ENCODE data around the gene CLEC2A. TPM values are rescaled to one million over a fixed set of nuclear protein-coding genes. Genes with fewer than 3 reads are reported as not detected.

The CLEC2A gene
- total RNA-seq, 4 donors from 2014 or later, result not detected

GRCh38 chr12:9900930-9901329, 31.2 kb downstream of the CLEC2A start:
- H3K4me1 ChIP-seq, result no peaks in the 10 kb centered on the region
- no peak for DNase-seq (ENCODE audit: extremely low spot score)
- peaks cover 0 to 15% (median 11%) of the 10 kb centered on the region in 4 donors for H3K9me3 ChIP-seq
- no peak overlapping the region for H3K27ac ChIP-seq (replicated peaks in 1 of 4)
- TF ChIP-seq CTCF (IDR thresholded peaks at IDR 0.05) (no peak), EP300 (IDR thresholded peaks at IDR 0.05) (no peak), POLR2AphosphoS5 (IDR thresholded peaks at IDR 0.05) (no peak), POLR2A (IDR thresholded peaks at IDR 0.05; ENCODE audit: low read depth) (no peak)
- no peak overlapping the region for H3K4me3 ChIP-seq
- H3K27me3 ChIP-seq, result no peaks in the 10 kb centered on the region
- intact Hi-C loops (cut with DNase I), result no loop called here
- H3K36me3 ChIP-seq, result no peaks in the 10 kb centered on the region
- 51% methylated on average over 2 of the region's 2 CpGs for WGBS

- Histone ChIP-seq H3K4me1 (no peaks in the 10 kb centered on the region), H3K36me3 (no peaks in the 10 kb centered on the region), H3K27me3 (no peaks in the 10 kb centered on the region), H3K9me3 (peaks cover 0 to 15% (median 11%) of the 10 kb centered on the region in 4 donors), H3K27ac (replicated peaks in 1 of 4) (no peak overlapping the region), H3K4me3 (no peak overlapping the region)
- no peak for DNase-seq (ENCODE audit: extremely low spot score)
- 92% methylated on average over 2 of the region's 2 CpGs for WGBS
- TF ChIP-seq EP300 (IDR thresholded peaks at IDR 0.05), result no peak
- no peak for TF ChIP-seq CTCF (IDR thresholded peaks at IDR 0.05)
- no peak for TF ChIP-seq POLR2A (IDR thresholded peaks at IDR 0.05; ENCODE audit: low read depth)
- TF ChIP-seq POLR2AphosphoS5 (IDR thresholded peaks at IDR 0.05), result no peak
- intact Hi-C loops (cut with DNase I), result no loop called here
Observed at GRCh38 chr12:9899209-9899608, 33.0 kb downstream of the CLEC2A start.

GRCh38 chr12:9897535-9897934, 34.6 kb downstream of the CLEC2A start:
- H3K4me3 ChIP-seq, result no peak overlapping the region
- WGBS, result 76% methylated on average over 6 of the region's 6 CpGs
- DNase-seq (ENCODE audit: extremely low spot score), result no peak

GRCh38 chr12:9895215-9895971, 36.8 kb downstream of the CLEC2A start:
- DNase-seq (ENCODE audit: extremely low spot score), result no peak
- 78% methylated on average over 6 of the region's 6 CpGs for WGBS
- H3K27ac ChIP-seq (replicated peaks in 1 of 4), result no peak overlapping the region
- TF ChIP-seq EP300 (IDR thresholded peaks at IDR 0.05), result no peak
- no peak for TF ChIP-seq CTCF (IDR thresholded peaks at IDR 0.05)
- no peak for TF ChIP-seq POLR2A (IDR thresholded peaks at IDR 0.05; ENCODE audit: low read depth)
- no peak for TF ChIP-seq POLR2AphosphoS5 (IDR thresholded peaks at IDR 0.05)
- H3K27me3 ChIP-seq, result no peaks in the 10 kb centered on the region
- H3K9me3 ChIP-seq, result no peaks in the 10 kb centered on the region
- H3K36me3 ChIP-seq, result no peaks in the 10 kb centered on the region
- no peaks in the 10 kb centered on the region for H3K4me1 ChIP-seq
- intact Hi-C loops (cut with DNase I), result no loop called here
- H3K4me3 ChIP-seq, result no peak overlapping the region

More at GRCh38 chr12:9897535-9897934, 34.6 kb downstream of the CLEC2A start:
- Histone ChIP-seq H3K27ac (replicated peaks in 1 of 4) (no peak overlapping the region), H3K4me1 (no peaks in the 10 kb centered on the region), H3K36me3 (no peaks in the 10 kb centered on the region), H3K9me3 (peaks cover 0 to 7% (median 3%) of the 10 kb centered on the region in 4 donors), H3K27me3 (no peaks in the 10 kb centered on the region)
- TF ChIP-seq CTCF (IDR thresholded peaks at IDR 0.05), result no peak
- TF ChIP-seq POLR2A (IDR thresholded peaks at IDR 0.05; ENCODE audit: low read depth), result no peak
- TF ChIP-seq POLR2AphosphoS5 (IDR thresholded peaks at IDR 0.05), result no peak
- no peak for TF ChIP-seq EP300 (IDR thresholded peaks at IDR 0.05)
- intact Hi-C loops (cut with DNase I), result no loop called here

Data from esophagus muscularis mucosa (tissue), 4 donors.